CD4-positive, alpha-beta T cell treated with Interleukin-15 for 4 hours (primary cell): Measurements from ENCODE around the gene GNG4.
"Not testable (repeated sequence)": the region's sequence is repeated elsewhere in the genome, so short reads cannot be mapped to it uniquely, and the experiment has no call there.

ENCODE experiments used
- DNase-seq: peaks from one replicate; pipeline ENCODE4 v3.0.0-alpha.2; 2020; ENCODE audit warnings: low spot score

GNG4 gene

DNA sequence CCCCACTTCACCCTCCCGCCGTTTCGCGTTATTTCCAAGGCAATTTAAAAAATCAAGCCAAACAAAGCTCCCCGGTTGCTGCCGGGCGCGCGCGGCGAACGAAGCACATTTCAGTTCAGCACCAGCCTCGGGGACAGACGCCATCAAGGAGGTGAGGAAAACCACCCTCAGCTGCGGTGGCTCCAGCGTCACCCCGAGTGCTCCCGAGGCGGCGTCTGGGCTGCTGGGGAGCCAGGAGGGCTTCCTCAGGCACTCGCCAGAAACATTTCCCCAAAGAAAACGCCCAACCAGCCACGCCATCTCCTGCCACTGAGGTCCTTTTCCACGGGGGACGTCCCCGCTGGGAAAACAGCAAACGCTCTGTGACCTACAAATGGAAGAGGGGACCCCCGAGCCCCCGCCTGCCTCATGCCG, 623 bp downstream of the GNG4 start:
- peak; percentile 44 for DNase-seq

DNA sequence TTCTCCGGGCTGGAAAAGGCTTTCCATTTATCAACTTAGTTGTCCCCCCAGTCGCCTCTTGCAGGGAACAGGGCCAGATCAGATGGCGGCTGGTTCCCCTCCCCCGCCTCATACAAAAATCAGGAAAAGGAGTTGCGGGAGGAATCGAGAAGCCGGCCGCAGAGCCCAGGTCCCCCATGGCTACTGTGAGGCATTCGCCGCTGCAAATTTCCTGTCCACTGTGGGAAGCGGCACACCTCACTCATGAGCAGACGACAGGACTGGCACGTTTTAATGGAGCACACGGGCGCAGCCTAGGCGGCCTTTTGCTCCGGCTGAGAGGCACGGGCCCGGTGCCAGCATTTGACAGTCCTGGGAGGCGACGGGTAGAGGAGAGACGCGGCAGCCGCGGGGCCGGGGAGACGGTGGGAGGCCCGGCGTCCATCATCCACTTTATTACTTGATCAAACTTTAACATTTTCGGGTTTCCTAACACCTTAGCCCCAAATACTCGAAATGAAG, 1.1 kb downstream of the GNG4 start:
- no peak for DNase-seq

DNA sequence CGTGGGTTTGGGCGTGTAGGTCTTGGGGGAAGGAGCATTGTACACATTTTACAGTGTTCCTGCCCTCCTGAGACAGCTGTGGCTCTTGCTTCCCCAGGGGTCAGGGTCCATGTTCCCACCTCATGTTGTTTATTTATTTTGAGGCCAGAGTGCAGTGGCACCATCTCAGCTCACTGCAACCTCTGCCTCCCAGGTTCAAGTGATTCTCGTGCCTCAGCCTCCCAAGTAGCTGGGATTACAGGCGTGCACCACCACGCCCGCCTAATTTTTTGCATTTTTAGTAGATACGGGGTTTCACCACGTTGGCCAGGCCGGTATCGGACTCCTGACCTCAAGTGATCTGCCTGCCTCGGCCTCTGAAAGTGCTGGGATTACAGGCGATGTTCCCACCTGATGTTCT, 2.0 kb downstream of the GNG4 start:
- not testable (repeated sequence) for DNase-seq

DNA sequence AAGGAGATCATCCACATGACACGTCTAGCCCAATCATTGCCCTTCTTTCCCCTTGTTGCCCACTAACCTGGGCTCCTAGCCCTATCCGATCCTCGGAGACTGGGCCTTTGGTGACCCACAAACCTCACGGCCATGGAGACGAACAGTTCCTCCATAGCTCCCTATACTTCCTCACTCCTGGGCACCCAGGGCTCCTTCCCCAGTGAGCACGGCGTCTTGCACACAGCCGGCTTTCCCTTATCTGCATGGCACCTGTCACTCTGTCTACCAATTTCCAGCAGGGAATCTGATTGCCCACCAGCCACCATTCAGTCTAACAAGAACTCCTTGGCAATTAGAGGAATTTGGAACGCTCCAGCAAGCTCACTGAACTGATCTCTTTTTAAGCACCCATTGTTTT, 3.1 kb downstream of the GNG4 start:
- DNase-seq = no peak

DNA sequence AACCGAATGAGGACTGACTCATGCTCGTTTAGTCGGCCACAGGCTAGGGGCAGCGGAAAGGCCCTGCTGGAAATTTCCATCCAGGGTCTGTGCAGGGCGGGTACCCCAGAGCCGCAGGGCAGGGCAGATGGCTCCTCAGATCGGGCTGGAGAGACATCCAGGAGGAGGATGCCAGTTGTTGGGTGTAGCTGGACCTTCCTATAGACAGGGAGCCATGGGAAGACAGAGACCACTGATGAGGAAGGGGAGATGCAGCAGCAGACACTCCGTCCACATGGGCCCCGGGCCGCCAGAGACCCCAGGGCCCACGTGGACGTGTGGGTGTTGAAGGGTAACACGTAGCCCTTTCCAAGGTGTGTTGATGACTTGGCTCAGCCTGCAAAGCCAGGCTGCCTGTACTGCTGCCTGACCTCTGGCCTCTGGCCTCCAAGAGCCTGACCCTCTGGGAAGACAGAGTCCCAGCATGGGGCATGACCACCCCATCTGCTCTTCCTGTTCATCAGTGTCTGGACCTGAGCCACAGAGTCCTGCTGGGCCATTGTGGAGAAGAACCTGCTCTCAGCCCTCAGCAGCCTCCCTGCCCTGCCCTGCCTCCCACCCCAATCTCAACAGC, 4.8 kb downstream of the GNG4 start:
- DNase-seq = no peak

DNA sequence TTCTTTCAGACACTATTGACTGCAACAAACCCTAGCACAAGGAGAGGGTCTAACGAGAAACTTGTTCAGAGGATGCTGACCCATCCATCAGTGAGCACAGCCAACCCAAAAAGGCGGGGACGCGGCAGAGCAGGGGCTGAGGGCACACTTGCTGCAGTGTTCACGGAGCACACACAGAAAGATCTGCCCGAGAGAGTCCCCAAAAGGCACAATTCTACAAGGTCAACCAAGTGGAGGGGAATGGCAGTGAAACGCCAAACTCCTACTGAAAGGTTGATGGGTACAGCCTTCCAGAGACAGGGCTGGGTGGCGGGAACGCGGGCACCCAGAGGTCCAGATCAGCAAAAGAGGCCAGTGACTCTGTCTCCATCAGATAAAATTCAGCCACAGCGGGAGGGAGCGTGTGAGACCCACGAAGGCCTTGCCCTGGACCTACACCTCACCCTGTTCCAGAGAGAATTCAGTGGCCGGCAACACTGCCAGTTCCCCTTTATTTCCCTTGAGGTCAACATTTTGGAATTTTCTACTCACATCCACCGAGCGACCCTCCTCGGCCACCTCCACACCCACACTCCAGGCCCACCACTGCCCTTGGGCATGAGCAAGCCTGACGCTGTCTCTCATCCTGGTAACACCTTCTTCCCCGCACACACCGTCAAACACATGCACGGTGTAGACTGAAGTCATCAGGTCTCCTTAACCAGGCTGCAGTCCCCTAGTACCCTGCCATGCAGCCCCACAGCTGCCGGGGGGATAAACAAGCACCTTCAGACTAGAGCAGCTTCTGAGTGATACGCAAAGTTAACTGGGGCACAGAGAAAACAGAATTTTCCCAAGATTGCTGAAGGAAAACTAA, 5.5 kb downstream of the GNG4 start:
- DNase-seq = no peak

DNA sequence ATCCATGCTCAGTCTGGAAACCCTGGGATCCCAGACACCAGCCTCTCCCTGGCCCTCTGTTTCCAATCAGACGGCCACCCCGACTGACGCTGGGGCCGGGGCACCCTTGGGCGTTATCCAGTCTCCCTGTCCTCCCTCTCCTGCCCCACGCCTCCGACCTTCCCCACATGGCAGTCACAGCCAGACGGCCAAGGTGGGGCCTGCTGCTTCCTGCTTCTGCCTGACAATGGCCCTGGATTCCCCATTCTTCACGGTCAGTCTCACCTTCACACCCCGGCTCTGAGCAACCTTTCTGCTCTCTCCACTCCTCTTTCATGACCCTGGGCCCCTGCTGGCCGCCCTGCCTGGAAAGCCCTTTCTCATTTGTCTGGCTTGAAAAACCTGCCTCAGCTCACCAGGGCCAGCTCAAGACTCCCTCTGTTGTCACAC, 6.6 kb downstream of the GNG4 start:
- DNase-seq = no peak

DNA sequence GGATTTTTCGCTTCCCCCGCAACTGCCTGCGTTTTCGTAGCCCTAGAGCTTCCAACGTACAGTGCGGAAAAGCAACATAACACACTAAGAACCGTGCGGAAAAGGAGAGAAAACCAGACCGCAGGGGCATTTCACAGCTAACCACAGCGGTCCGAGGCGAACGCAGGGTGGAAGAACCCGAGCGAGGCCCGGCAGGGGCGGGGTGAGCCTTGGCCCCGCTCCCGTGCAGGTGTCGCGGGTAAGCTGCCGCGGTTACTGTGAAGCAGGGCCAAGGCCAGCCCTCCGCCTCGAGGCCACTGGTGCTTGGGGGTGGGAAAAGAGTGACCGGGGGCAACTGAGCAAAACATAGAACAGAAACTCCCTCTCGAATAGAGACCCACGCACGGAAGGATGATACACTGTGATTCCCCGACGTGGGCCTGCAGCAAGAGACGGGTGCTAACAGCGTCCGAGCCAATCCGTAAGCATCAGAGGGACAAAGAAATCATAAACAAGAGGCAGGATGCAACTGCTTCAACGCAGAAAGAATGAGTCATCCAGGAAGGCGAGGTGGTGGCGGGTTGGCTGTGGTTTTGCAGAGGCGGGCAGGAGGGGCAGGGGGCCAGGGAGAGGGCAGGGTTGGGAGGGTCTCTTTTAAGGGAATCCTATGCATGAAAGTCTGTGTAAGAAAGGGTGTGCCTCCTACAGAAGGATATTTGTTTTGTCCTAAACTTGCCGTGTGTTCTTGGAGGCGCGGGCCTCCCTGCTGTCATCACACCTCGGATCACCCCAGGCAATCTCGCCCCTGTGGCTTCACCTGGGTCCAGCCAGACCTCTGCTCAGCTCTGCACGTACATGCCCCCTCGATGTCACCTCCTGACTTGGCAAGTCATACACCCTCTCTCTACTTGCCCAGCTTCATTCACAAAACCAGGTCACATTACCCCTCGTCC, 7.3 kb downstream of the GNG4 start:
- peak; percentile 64 for DNase-seq

DNA sequence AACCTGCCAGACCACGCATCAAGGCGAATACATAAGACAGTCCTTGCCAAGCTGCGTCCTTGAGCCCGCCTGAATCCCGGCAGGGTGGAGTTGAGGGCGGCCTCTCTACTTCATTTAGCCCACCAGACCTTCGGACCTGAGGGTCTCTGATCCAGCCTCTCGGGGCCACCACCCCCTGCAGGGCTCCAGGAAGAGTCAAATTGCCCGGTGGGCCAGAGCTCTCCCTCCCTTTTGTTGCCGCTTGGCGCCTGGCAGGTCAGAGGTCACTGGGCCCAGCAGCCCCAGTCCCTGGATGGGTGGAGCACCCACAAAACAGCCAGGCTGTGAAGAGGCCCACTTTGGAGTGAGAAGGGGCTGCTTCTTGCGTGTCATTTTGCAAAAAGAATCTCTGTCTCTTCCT, 9.0 kb downstream of the GNG4 start:
- no peak for DNase-seq

DNA sequence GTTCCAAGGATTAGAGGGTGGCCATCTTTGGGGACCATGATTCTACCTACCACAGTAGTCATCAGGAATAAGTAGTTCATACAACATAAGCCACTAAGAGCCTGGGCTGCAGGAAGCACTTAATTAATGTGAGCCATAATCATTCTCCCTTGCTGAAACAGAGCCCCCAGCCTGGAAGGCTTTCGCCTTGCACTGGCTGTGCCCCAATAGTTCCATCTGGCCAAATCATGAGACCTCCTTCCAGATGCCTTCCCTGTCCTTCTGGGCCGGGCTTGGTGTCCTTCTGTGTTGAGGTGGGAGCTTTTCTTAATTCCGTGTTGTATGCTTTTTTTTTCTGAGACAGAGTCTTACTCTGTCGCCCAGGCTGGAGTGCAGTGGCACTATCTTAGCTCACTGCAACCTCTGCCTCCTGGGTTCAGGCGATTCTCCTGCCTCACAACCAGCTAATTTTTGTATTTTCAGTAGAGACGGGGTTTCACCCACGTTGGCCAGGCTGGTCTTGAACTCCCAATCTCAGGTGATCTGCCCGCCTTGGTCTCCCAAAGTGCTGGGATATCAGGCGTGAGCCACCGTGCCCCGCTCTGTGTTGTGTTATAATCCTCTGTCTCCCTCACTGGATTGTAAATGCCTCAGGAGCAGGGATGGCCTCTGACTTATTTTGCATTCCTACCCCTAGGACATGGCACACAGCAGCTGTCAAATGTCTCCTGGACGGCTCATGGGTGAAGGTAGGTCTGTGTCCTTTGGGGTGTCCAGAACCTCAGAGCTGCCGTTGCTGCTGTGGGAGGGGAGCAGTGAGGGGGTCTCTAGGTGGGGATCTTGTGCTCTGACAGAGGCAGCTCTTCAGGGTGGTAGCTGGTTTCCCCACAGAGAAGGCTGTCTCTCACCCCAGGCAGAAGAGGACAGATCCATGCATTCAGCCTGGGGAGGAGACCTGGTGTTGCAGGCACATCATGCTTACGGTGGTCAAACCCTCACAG, 10.1 kb downstream of the GNG4 start:
- DNase-seq = no peak

DNA sequence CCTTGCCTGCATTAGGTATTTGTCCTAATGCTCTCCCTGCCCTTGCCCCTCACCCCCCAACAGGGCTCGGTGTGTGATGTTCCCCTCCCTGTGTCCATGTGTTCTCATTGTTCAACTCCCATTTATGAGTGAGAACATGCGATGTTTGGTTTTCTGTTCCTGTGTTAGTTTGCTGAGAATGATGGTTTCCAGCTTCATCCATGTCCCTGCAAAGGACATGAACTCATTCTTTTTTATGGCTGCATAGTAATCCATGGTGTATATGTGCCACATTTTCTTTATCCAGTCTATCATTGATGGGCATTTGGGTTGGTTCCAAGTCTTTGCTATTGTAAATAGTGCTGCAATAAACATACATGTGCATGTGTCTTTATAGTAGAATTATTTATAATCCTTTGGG, 11.0 kb downstream of the GNG4 start:
- not testable (repeated sequence) for DNase-seq

DNA sequence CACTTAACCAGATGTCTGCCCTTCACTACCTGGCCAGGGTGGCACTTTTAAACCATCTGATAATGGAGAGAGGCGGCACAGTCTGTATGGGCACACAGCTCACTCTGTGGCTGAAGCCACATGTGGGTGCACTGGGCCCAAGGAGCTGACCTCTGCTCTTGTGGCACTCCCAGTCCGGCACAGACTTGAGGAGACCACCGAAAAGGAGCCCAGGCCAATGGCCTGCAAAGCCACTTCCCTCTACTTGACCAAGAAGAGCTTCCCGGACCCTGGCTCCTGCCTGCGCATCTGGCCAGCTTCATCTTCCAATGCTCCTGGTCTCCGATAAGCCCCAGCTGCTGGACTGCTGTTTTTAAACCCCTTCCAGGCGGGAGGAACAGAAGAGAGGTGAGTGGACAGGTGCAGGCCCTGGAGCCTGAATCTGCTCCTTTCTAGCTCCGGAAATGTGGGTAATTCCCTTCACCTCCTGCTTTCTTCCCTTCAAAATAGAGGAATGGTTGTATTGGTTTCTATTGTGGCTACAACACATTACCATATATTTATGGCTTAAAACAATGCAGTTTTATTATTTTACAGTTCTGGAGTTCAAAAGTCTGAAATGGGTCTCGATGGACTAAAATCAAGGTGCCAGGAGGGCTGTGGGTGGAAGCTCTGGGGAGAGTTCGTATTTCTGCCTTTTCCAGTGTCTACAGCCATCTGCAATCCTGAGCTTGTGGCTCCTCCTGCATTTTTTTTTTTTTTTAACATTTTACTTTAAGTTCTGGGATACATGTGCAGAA, 11.6 kb downstream of the GNG4 start:
- no peak for DNase-seq

DNA sequence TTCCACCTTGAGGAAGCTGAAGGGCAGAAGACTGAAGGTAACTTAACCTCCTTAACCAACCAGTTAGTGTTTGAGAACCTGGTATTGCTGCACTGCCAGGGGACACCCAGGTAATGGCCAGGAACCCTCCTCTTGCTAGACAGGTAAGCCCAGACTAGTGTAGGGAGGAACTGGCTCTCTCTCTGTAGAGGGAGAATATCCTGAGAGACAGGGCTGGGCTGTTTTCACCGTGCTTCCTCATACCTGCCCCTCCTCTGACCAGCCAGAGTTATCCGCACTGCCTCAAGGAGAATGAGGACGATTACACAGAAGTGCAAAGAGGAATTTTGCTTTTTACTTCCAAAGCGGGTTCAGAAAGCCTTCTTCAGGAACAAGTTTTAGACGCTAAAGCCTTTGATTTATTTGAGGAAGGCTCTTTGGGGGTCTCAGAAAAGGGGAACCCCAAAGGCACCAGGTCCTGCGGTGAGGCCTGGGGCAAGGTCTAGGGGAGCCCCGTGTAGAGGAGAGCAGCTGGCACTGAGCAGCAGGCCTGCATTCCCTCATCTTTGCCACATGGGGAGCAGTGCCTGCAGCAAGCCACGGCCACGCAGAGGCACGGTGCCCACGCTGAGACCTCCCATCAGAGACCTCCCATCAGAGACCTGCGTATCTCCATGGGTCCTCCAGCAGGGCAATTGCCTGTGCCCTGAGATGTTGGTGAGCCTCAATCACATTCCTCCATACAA, 13.5 kb downstream of the GNG4 start:
- no peak for DNase-seq

DNA sequence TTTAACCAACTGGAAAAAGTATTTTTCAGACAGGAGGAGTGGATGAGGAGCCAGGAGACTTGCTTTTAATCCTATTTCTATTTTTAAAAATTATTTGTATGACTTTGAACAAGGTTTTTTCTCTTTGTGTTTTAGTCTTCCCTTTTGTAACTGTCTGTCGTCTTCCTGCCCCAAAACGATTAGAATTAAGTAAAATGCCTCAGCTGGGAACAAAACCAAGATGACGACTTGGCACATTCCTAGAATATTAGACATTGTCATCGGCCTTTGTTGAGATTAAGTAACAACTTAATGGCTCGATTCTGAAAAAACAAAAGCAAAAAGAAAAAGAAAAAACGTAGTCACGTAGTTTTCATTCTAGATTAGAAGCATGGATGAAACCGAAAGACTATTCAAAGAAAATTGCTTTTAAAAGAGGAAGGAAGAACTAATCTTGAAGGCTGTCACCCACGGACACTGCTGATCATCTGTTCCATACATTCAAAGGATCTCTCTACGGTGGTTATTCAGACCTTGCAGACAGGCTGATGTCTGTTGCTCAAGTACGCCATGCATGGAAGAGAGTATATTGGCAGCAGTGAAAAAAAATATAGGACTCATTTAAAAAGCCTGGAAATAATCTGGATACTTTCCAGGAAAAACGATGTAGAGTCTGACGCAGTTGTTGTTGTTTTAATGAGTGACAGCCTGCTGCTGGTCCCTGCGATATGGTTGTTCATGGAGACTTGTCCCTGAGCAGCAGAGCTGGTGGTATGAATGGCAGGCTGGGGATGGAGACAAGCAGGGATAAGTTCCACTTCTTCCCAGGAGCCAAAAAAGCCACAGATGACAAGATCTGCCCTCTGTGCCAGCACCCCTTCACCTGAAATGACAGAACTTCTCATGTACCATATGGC, 16.8 kb downstream of the GNG4 start:
- no peak for DNase-seq

DNA sequence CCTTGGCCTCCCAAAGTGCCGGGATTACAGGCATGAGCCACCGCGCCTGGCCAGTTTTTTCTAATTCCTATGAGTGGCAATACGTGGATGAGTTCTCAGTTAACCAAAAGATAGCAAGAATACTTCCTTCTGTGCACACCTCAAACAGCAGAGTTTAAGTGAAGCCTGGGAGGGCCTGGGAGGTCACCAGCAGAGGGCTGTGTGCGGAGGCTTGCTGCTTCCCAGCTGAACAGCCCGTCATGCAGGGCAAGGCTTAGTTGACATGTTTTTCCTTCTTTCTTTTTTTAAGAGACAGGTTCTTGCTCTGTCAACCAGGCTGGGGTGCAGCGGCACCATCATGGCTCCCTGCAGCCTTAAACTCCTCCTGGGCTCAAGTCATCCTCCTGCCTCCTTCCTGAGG, 17.8 kb downstream of the GNG4 start:
- no peak for DNase-seq

DNA sequence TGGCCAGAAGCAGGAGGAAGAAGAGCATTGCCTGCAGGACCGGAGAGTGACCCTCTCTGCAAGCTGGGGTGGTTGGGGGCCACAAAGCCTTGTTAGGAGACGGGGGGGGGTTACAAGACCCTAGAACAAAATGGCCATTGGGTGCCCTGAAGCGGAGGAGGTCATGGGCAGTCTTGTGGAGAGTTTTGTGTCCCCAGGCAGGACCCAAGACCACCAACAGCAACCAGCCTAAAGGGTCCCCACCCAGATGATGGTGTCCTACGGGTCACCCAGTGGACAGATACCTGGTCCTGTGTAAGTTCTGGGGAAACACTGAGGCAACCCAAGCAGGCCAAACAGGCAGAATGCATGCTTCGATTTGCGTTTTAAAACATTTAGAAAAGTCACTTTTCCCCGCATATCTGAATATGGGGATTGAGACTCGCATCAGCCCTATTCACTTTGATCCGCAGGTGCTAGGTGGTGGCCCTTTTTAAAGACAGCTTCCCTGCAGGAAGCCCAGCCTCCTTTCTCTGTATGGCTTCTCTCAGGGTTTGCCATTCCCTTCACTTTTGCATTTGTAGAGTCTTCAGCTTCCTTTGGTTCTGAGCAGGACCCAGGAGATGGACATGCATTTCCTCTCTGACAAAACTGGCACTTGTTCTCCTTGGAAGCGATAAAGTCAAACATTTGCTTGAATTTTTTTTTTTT, 21.1 kb downstream of the GNG4 start:
- no peak for DNase-seq

DNA sequence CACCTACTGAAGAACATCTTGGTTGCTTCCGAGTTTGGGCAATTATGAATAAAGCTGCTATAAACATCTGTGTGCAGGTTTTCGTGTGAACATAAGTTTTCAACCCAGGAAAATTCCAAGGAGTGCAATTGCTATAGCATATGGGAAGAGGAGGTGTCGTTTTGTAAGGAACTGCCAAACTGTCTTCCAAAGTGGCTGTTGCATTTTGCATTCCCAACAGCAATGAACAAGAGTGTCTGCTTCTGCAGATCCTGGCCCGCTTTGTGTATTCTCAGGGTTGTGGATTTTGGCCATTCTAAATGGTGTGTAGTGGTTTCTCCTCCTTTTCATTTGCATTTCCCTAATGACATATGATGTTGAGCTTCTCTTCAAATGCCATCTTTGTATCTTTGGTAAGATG, 23.8 kb downstream of the GNG4 start:
- no peak for DNase-seq

DNA sequence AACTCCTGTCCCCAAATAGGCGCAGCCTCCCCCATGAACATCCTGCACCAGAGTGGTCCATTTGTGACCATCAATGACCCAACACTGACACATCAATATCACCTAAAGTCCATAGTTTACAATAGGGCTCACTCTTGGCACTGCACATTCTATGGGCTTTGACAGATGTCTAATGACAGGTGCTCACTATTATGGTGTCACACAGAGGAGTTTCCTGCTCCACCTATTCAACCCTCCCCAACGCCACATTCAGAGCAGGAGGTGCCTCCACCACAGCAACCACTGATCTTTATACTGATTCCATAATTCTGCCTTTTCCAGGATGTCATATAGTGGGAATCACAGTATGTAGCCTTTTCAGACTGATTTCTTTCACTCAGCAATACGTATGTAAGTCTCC, 24.2 kb downstream of the GNG4 start:
- DNase-seq = no peak
